CD4-positive, alpha-beta memory T cell (primary cell): ENCODE data around the gene ZBTB16. TPM values are rescaled to one million over a fixed set of nuclear protein-coding genes. Genes with fewer than 3 reads are reported as not detected.

Source experiments
- CTCF ChIA-PET: fragments of 350-600 bp; sonication (Branson Sonifier 250); formaldehyde crosslinking; loops from one replicate; lab custom pipeline; 2021; ENCODE audit warnings: inconsistent platforms; ENCODE audit not compliant: partially characterized antibody; lab: Charles Lee
- POLR2A ChIA-PET: fragments of 350-600 bp; sonication (Branson Sonifier 250); formaldehyde crosslinking; loops from one replicate; lab custom pipeline; 2021; ENCODE audit not compliant: partially characterized antibody; lab: Charles Lee
- DNase-seq, 5 donors: peaks; one replicate each; pipeline versions ENCODE4 v3.0.0 to v3.0.0-alpha.2; 2020 to 2022; ENCODE audit warnings: mixed read lengths in 1 of 5
- H3K27ac ChIP-seq: one replicate; pipeline ENCODE4 v1.7.0; 2013; ENCODE audit warnings: low read depth, low read length
- H3K27me3 ChIP-seq: 2 replicates; pipeline ENCODE4 v1.7.0; 2013; ENCODE audit warnings: mild to moderate bottlenecking, low read length, moderate library complexity; ENCODE audit not compliant: insufficient read depth
- H3K36me3 ChIP-seq: 2 replicates; pipeline ENCODE4 v1.7.0; 2013; ENCODE audit warnings: mild to moderate bottlenecking, low read length, moderate library complexity; ENCODE audit not compliant: insufficient read depth
- H3K4me1 ChIP-seq: 2 replicates; pipeline ENCODE4 v1.7.0; 2013; ENCODE audit warnings: mild to moderate bottlenecking, low read length, moderate library complexity; ENCODE audit not compliant: insufficient read depth
- H3K4me3 ChIP-seq, 2 donors: one replicate each; pipeline ENCODE4 v1.7.0; 2013; ENCODE audit warnings: low read length in 2 of 2, mild to moderate bottlenecking in 1 of 2
- H3K9me3 ChIP-seq, 2 donors: one replicate each; pipeline ENCODE4 v1.7.0; 2013; ENCODE audit warnings: low read length in 2 of 2, control low read depth in 1 of 2; ENCODE audit not compliant: control insufficient read depth in 1 of 2
- H3K27ac Mint-ChIP-seq, 7 donors: one replicate each; pipeline ENCODE4 v1.8.0; 2020 to 2021; ENCODE audit warnings: mixed read lengths in 7 of 7, mild to moderate bottlenecking in 6 of 7, inconsistent platforms in 3 of 7, moderate library complexity in 3 of 7
- H3K27me3 Mint-ChIP-seq, 2 donors: one replicate each; pipeline ENCODE4 v1.8.0; 2020 to 2021; ENCODE audit warnings: mixed read lengths in 2 of 2
- H3K36me3 Mint-ChIP-seq, 2 donors: one replicate each; pipeline ENCODE4 v1.8.0; 2020 to 2021; ENCODE audit warnings: mixed read lengths in 2 of 2, inconsistent platforms in 1 of 2, mild to moderate bottlenecking in 1 of 2
- H3K4me1 Mint-ChIP-seq, 4 donors: one replicate each; pipeline ENCODE4 v1.8.0; 2020 to 2021; ENCODE audit warnings: mixed read lengths in 4 of 4, mild to moderate bottlenecking in 1 of 4
- H3K4me3 Mint-ChIP-seq, 8 donors: one replicate each; pipeline ENCODE4 v1.8.0; 2020 to 2021; ENCODE audit warnings: mixed read lengths in 8 of 8, mild to moderate bottlenecking in 7 of 8, moderate library complexity in 6 of 8, inconsistent platforms in 3 of 8
- H3K9me3 Mint-ChIP-seq, 8 donors: one replicate each; pipeline ENCODE4 v1.8.0; 2020 to 2021; ENCODE audit warnings: mixed read lengths in 8 of 8, mild to moderate bottlenecking in 5 of 8, inconsistent platforms in 3 of 8, moderate library complexity in 1 of 8
- intact Hi-C: fragments of 100-400 bp; cut with micrococcal nuclease; formaldehyde crosslinking; loops from one replicate; pipeline ENCODE4 v1.15.1; 2023
- polyA plus RNA-seq, 2 donors: library from polyadenylated mRNA; unstranded; fragments of 300-500 nt; fragmentation: Illumina TruSeq; gene quantifications; one replicate each; pipeline ENCODE4 v1.2.3, GENCODE V29; 2021
- total RNA-seq, 2 experiments: library from RNA; stranded (reverse); gene quantifications; one replicate each; pipeline ENCODE4 v1.2.3, GENCODE V29; 2021

The ZBTB16 gene
- total and polyA plus RNA-seq, 4 experiments from 2014 or later, result 5.6 to 28.4 (median 8.6) TPM

DNA sequence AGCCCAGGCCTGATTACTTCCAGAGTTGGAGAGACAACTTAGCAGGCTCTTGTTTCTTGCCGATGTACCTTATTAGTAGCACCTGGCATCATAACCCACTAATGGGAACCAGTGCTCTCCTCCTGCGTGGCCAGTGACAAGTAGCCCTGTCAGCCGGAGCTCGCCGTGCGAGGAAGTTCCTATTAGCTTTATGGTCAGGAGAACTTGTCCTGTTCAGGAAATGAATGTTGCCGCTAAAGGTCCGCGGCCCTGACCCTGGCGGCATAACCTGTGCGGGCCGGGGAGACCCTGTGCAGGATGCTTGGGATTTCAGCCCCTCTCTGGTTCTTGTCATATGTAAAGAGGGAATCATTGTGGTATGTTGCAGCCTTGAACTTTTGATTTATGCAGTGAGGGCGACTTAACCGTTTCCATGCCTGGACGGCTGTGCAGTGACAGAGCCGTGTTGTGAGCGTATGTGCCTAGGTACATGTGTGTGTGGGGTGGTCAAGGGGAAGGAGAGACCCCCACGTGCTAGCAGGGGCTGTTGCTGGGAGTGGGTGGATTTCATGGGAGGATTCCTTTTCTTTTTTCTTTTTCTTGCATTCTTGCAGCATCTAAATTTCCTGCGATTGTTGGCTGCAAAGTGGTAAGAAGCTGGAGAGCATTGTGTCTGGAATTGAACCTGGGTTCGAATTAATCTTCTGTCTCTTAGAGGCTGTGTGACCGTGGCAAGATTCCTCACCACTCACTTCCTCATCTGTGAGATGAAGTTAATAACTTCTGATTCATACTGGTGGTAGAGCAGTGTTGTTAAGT, 15.2 kb downstream of the ZBTB16 start:
- H3K27ac Mint-ChIP-seq, result peak overlapping the region; percentile 62 to 93 (median 91)
- H3K36me3 ChIP-seq, result no peaks in the 10 kb centered on the region
- H3K4me3 ChIP-seq, result no peak overlapping the region
- peak overlapping the region in 5 of 8 donors; percentile 4 to 71 (median 55) for H3K4me3 Mint-ChIP-seq
- H3K9me3 ChIP-seq, result no peaks in the 10 kb centered on the region
- intact Hi-C loops, result loop anchor here (5.0 kb wide), 2 partner anchors 48 to 108 kb away; no protein-coding TSS in a partner anchor
- H3K27ac ChIP-seq, result peak overlapping the region; percentile 43
- peaks cover 59% of the 10 kb centered on the region for H3K4me1 ChIP-seq
- no peaks in the 10 kb centered on the region for H3K36me3 Mint-ChIP-seq
- peaks cover 49 to 76% (median 61%) of the 10 kb centered on the region in 4 donors for H3K4me1 Mint-ChIP-seq
- peaks cover 0 to 6% (median 0%) of the 10 kb centered on the region in 8 donors for H3K9me3 Mint-ChIP-seq
- POLR2A ChIA-PET, result interaction anchor here (0.7 to 1.6 kb wide), 3 partner anchors 9 to 112 kb away, joined by 3 to 4 read pairs (median 3); no protein-coding TSS in a partner anchor
- no peak for DNase-seq
- no peaks in the 10 kb centered on the region for H3K27me3 Mint-ChIP-seq
- H3K27me3 ChIP-seq, result no peaks in the 10 kb centered on the region
- CTCF ChIA-PET, result interaction anchor here (0.7 to 1.0 kb wide), 3 partner anchors 9 to 185 kb away, joined by 3 to 5 read pairs (median 3); no protein-coding TSS in a partner anchor

DNA sequence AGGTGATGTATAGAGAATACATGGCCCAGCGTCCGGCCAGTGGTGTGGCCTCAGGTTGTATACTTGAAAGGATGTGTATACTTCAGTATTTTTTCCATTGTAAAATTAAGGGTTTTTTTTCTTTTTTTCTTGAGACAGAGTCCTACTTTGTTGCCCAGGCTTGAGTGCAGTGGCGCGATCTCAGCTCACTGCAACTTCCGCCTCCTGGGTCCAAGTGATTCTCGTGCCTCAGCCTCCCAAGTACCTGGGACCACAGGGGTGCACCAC, 15.8 kb downstream of the ZBTB16 start:
- Histone ChIP-seq H3K9me3 (no peaks in the 10 kb centered on the region), H3K27ac (no peak overlapping the region), H3K4me1 (peaks cover 65% of the 10 kb centered on the region), H3K27me3 (no peaks in the 10 kb centered on the region), H3K4me3 (no peak overlapping the region), H3K36me3 (no peaks in the 10 kb centered on the region)
- intact Hi-C loops, result loop anchor here (5.0 kb wide), 2 partner anchors 47 to 107 kb away; no protein-coding TSS in a partner anchor
- peaks cover 52 to 81% (median 66%) of the 10 kb centered on the region in 4 donors for H3K4me1 Mint-ChIP-seq
- peak overlapping the region in 4 of 7 donors; percentile 87 to 92 (median 90) for H3K27ac Mint-ChIP-seq
- no peak for DNase-seq
- H3K36me3 Mint-ChIP-seq, result no peaks in the 10 kb centered on the region
- peak overlapping the region in 2 of 8 donors; percentile 4 to 71 for H3K4me3 Mint-ChIP-seq
- H3K27me3 Mint-ChIP-seq, result no peaks in the 10 kb centered on the region
- H3K9me3 Mint-ChIP-seq, result peaks cover 0 to 6% (median 0%) of the 10 kb centered on the region in 8 donors
- POLR2A ChIA-PET, result interaction anchor here (0.7 kb wide), 1 partner anchor 112 kb away, joined by 3 read pairs; no protein-coding TSS in a partner anchor
- CTCF ChIA-PET, result no interaction called here

DNA sequence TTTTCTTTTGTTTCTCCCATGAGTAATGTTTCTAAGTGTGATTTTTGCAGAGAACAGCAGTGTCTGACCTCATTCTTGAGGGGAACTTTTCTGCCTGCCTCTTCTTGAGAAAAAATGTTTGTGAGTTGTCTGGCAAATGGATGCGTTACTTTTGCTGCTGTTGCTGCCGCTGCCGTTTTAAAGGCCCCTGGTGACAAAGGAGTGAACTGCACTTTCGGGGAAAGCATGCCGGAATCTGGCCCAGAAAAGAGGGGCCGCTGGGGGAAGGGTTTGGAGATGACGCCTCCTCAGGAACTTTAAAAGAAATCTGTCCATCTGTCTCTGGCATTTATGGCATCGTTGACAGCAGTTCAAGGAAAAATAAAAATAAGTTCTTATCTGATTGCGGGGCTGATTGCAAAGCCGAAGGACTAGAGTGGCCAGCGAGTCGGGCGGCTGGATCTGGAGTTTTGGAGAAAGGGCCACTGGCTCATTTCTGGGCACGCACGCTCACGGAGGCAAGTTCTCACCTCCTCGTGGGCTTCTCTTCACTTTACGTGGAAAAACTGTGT, 16.5 kb downstream of the ZBTB16 start:
- Histone ChIP-seq H3K4me3 (no peak overlapping the region), H3K9me3 (no peaks in the 10 kb centered on the region), H3K36me3 (no peaks in the 10 kb centered on the region), H3K27me3 (no peaks in the 10 kb centered on the region), H3K27ac (no peak overlapping the region), H3K4me1 (peaks cover 72% of the 10 kb centered on the region)
- H3K36me3 Mint-ChIP-seq, result no peaks in the 10 kb centered on the region
- H3K27ac Mint-ChIP-seq, result peak overlapping the region; percentile 4 to 93 (median 54)
- ChIA-PET CTCF (no interaction called here), POLR2A (no interaction called here)
- H3K4me1 Mint-ChIP-seq, result peaks cover 57 to 88% (median 72%) of the 10 kb centered on the region in 4 donors
- DNase-seq, result peak in 4 of 5 donors; percentile 48 to 64 (median 52)
- peaks cover 0 to 6% (median 0%) of the 10 kb centered on the region in 8 donors for H3K9me3 Mint-ChIP-seq
- intact Hi-C loops, result loop anchor here (5.0 kb wide), 2 partner anchors 46 to 106 kb away; no protein-coding TSS in a partner anchor
- no peaks in the 10 kb centered on the region for H3K27me3 Mint-ChIP-seq
- peak overlapping the region in 7 of 8 donors; percentile 32 to 89 (median 71) for H3K4me3 Mint-ChIP-seq

DNA sequence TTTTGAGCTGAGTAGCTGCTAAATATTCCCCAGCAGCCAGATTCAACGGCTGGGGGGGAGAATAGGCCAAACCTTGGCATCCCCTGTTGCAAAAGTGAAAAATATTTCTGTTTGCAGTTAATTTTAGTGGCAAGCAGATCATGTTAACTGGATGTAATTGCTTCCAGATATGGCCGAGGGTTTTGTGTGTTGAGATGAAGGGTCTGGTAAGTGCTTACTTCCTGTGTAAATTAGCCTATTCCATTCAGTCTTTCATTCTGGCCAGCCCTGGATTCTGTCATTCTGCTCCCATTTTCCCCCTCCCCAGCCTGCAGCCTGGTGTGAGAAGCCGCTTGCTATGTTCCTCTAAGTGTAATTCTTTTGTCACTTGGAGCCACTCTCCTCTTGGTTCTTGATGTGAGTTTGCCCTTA, 17.4 kb downstream of the ZBTB16 start:
- Mint-ChIP-seq H3K4me3 (peak overlapping the region; percentile 72 to 90 (median 85)), H3K27me3 (no peaks in the 10 kb centered on the region), H3K36me3 (no peaks in the 10 kb centered on the region), H3K4me1 (peaks cover 61 to 93% (median 76%) of the 10 kb centered on the region in 4 donors), H3K27ac (peak overlapping the region; percentile 84 to 99 (median 94)), H3K9me3 (peaks cover 0 to 6% (median 0%) of the 10 kb centered on the region in 8 donors)
- H3K9me3 ChIP-seq, result no peaks in the 10 kb centered on the region
- intact Hi-C loops, result loop anchor here (1.0 to 5.0 kb wide), 3 partner anchors 16 to 105 kb away; no protein-coding TSS in a partner anchor
- CTCF ChIA-PET, result no interaction called here
- peak overlapping the region; percentile 55 for H3K27ac ChIP-seq
- no peak overlapping the region for H3K4me3 ChIP-seq
- H3K27me3 ChIP-seq, result no peaks in the 10 kb centered on the region
- POLR2A ChIA-PET, result no interaction called here
- peaks cover 75% of the 10 kb centered on the region for H3K4me1 ChIP-seq
- no peak for DNase-seq
- no peaks in the 10 kb centered on the region for H3K36me3 ChIP-seq

DNA sequence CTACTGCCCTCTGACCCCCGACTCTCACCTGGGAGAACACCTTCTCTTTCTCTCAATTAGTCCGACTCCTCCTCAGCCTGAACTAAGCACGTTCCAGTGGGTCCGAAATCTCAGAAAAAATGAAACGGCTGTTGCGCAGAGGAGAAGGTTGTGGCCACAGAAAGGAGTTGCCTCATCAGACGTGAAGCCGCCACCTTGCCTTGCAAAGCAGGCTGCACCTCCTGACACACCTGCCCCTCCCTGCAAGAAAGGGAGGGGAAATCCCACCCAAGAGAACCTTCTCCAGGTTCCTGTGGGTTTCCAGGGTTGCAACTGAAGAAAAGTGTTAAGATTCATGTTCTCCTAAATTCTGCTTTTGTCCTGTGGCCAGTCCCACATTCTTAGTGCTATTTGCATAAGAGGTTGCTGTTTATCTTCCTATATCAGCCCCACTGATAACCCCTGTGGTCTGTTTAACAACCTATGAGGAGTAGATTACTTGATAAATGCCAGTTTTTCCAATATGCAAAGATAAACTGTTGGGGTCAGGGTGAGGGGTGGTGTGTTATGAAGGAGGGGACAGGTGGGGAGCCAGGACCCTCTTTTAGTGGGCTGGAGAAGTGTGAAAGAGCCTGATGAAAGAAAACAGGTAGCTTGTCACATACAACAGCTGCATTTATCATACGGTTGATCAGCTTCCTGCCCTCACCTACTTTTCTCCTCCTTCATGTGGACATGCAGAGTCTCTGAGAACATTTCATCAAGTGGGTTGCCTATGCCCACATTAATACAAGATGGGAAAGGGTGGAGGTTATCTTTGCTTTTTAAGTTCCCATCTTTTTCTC, 18.2 kb downstream of the ZBTB16 start:
- peak in 4 of 5 donors; percentile 27 to 74 (median 46) for DNase-seq
- Mint-ChIP-seq H3K36me3 (no peaks in the 10 kb centered on the region), H3K4me1 (peaks cover 58 to 90% (median 74%) of the 10 kb centered on the region in 4 donors), H3K4me3 (peak overlapping the region; percentile 72 to 90 (median 85)), H3K9me3 (peaks cover 0 to 6% (median 0%) of the 10 kb centered on the region in 8 donors), H3K27me3 (no peaks in the 10 kb centered on the region), H3K27ac (peak overlapping the region; percentile 84 to 99 (median 94))
- ChIA-PET CTCF (interaction anchor here (1.3 to 1.5 kb wide), 2 partner anchors 17 to 39 kb away, joined by 3 to 7 read pairs; no protein-coding TSS in a partner anchor), POLR2A (interaction anchor here (1.0 to 1.4 kb wide), 6 partner anchors 17 to 106 kb away, joined by 3 to 7 read pairs (median 3); partner anchors contain the start of gene ZBTB16)
- peak overlapping the region; percentile 55 for H3K27ac ChIP-seq
- intact Hi-C loops, result loop anchor here (1.0 to 5.0 kb wide), 3 partner anchors 16 to 105 kb away; no protein-coding TSS in a partner anchor
- H3K36me3 ChIP-seq, result no peaks in the 10 kb centered on the region
- peaks cover 75% of the 10 kb centered on the region for H3K4me1 ChIP-seq
- no peak overlapping the region for H3K4me3 ChIP-seq
- H3K27me3 ChIP-seq, result no peaks in the 10 kb centered on the region
- H3K9me3 ChIP-seq, result no peaks in the 10 kb centered on the region

DNA sequence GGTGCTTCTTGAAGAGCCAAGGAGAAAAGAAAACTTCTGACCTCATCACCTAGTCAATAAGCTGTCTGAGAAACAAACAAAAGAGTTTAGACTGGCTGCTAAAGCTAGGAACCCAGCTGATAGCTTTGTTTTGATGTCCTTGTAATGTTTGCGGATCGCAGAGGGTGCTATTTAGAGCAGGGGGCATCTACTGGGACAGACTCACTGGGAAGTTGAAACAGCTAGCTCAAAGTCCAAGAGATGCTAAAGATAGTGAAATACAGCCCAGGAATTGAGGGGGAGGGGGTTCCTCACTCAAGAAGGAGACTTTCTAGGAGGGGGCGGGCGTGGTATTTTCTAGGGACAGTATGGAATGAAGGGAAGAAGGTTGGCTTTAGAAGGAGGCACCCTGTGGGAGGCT, 18.9 kb downstream of the ZBTB16 start:
- Histone ChIP-seq H3K9me3 (no peaks in the 10 kb centered on the region), H3K4me3 (no peak overlapping the region), H3K27ac (peak overlapping the region; percentile 55), H3K27me3 (no peaks in the 10 kb centered on the region), H3K36me3 (no peaks in the 10 kb centered on the region), H3K4me1 (peaks cover 69% of the 10 kb centered on the region)
- DNase-seq, result no peak
- H3K27me3 Mint-ChIP-seq, result no peaks in the 10 kb centered on the region
- H3K4me1 Mint-ChIP-seq, result peaks cover 57 to 87% (median 71%) of the 10 kb centered on the region in 4 donors
- CTCF ChIA-PET, result interaction anchor here (1.3 to 1.5 kb wide), 2 partner anchors 17 to 40 kb away, joined by 3 to 7 read pairs; no protein-coding TSS in a partner anchor
- POLR2A ChIA-PET, result interaction anchor here (0.6 to 1.4 kb wide), 7 partner anchors 18 to 105 kb away, joined by 3 to 7 read pairs (median 3); partner anchors contain the start of gene ZBTB16
- peak overlapping the region in 7 of 8 donors; percentile 43 to 90 (median 84) for H3K4me3 Mint-ChIP-seq
- no peaks in the 10 kb centered on the region for H3K36me3 Mint-ChIP-seq
- intact Hi-C loops, result loop anchor here (5.0 kb wide), 2 partner anchors 44 to 104 kb away; no protein-coding TSS in a partner anchor
- peak overlapping the region; percentile 84 to 99 (median 94) for H3K27ac Mint-ChIP-seq
- H3K9me3 Mint-ChIP-seq, result peaks cover 0 to 6% (median 0%) of the 10 kb centered on the region in 8 donors
